Stimulated activated CD8-positive, alpha-beta memory T cell treated with anti-CD3 and anti-CD28 coated beads, Interleukin-4, amount 100 ng/mL, for 1 hour (primary cell): ENCODE measurements around the gene PRPF8.
A peak's percentile ranks its signal among the peaks of the same experiment; 100 is the strongest.
"Not testable (repeated sequence)": the region's sequence is repeated elsewhere in the genome, so short reads cannot be mapped to it uniquely, and the experiment has no call there.

Experiments
- DNase-seq, 2 donors: peaks; one replicate each; pipeline ENCODE4 v3.0.0-alpha.2; 2020; ENCODE audit warnings: low read depth in 2 of 2, low spot score in 1 of 2

Gene PRPF8

DNA sequence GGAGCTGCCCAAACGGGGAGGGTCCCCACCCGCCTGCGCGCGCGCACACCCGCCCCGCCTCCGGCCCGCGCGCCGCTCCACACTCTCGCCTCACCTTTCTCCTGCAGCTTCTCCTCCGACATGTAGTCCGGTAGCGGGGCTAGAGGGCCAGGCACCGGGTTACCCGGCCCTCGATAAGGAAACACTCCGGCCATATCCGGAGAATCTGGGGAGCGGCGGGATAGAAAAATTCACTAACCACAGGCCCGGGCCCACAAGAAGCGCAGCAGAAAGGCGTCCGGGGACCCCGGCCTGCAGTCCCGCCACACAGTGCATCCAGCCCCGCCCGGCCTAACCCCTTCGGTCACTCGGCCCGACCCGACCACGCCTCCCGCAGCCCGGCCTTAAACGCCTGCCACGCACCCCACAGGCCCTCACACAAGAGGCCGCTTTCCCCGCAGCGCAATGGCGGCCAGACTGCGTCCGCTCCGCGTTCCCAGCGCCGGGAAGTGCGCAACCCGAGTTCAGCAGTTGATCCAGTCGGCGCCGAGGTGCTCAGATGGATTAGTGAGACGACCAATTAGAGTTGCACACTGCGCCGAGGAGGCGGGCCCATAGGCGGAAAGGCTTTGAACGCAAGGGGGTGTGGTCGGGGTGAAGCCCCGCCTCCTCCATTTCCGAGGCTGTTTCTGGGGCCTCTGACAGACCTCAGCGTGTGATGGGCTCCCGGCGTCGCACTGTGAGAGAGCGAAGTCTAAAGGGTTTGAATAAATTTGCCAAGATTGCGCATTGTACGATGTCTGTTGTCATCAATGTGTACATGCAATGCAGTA, at the start of gene PRPF8:
Gene PRPF8 (minus strand): TSS at position 490 of the 812 bp plus-strand sequence. CDS start 296 bp downstream, at position 194.
- peak; percentile 94 to 95 for DNase-seq

GRCh38 chr17:1733759-1734158, 49.1 kb upstream of the PRPF8 start:
- DNase-seq: no peak

GRCh38 chr17:1732833-1733321, 48.2 kb upstream of the PRPF8 start:
- no peak for DNase-seq

GRCh38 chr17:1732241-1732832, 47.7 kb upstream of the PRPF8 start:
- no peak for DNase-seq

DNA sequence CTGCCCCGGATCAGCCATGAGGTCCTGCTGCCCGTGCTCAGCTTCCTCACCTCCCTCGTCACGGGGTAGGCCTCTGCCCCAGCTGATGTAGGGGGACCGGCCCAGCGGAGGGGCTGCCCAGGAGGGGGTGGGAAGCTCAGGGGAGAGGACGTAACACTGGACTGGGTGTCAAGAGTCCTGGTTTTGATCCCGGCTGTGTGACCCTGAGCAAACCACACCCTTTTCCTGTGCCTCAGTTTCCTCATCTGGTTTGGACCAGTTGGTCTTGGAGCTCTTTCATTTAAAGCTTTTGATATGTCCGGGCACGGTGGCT, 46.5 kb upstream of the PRPF8 start:
- no peak for DNase-seq

DNA sequence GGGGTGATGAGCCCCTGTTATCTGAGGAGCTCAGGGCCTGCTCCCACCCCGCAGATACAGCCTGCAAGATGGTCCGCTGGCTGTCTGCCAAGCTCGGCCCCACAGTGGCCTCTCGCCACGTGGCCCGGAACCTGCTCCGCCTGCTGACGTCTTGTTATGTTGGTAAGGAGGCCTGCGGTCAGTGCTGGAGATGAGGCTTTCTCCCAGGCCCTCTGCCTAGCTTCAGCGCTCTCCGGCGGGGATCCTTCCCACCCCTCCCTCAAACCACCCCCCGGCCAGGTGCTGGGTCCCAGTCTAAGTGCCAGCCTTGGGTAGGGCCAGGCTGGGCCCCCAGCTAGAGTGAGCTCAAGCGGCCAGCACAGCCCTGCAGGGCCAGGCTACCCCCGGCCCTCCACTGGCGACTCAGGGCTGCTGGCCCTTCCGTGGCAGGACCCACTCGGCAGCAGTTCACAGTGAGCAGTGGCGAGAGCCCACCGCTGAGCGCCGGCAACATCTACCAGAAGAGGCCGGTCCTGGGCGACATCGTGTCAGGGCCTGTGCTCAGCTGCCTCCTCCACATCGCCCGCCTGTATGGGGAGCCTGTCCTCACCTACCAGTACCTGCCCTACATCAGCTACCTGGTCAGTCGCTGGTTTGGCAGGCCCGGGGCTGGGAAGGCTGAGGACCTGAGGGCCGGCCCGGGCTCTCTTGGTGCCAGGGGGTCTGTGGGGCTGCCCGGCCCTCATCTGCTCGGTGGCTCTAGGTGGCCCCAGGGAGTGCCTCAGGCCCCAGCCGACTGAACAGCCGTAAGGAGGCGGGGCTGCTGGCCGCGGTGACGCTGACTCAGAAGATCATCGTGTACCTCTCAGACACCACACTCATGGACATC, 45.9 kb upstream of the PRPF8 start:
- DNase-seq: no peak

GRCh38 chr17:1729966-1730325, 45.3 kb upstream of the PRPF8 start:
- no peak for DNase-seq

DNA sequence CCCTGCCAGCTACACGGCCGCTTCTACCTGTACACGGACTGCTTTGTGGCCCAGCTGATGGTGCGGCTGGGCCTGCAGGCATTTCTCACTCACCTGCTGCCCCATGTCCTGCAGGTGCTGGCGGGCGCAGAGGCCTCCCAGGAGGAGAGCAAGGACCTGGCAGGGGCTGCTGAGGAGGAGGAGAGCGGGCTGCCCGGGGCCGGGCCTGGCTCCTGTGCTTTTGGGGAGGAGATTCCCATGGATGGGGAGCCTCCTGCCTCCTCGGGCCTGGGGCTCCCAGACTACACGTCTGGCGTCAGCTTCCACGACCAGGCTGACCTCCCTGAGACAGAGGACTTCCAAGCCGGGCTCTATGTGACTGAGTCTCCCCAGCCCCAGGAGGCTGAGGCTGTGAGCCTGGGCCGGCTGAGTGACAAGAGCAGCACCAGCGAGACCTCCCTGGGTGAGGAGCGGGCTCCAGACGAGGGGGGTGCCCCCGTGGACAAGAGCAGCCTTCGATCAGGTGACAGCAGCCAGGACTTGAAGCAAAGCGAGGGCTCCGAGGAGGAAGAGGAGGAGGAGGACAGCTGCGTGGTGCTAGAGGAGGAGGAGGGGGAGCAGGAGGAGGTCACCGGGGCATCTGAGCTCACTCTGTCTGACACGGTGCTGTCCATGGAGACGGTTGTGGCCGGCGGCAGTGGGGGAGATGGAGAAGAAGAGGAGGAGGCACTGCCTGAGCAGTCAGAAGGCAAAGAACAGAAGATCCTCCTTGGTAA, 43.4 kb upstream of the PRPF8 start:
- DNase-seq: no peak

- DNase-seq: no peak
Measured at GRCh38 chr17:1727258-1727789, 42.7 kb upstream of the PRPF8 start.

DNA sequence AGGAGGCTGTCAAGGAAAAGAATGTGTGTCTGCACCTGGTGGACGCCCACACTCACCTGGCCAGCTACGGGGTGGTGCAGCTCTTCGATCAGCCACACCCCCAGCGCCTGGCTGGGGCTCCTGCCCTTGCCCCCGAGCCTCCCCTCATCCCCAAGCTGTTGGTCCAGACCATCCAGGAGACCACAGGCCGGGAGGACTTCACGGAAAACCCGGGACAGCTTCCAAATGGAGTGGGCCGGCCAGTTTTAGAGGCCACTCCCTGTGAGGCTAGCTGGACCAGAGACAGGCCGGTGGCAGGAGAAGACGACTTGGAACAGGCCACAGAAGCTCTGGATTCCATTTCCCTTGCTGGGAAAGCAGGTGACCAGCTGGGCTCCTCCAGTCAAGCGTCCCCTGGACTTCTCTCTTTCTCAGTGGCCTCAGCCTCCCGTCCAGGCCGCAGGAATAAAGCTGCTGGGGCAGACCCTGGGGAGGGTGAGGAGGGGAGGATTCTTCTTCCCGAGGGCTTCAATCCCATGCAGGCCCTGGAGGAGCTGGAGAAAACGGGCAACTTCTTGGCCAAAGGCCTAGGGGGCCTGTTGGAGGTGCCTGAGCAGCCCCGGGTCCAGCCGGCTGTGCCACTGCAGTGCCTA, 42.1 kb upstream of the PRPF8 start:
- DNase-seq: no peak

DNA sequence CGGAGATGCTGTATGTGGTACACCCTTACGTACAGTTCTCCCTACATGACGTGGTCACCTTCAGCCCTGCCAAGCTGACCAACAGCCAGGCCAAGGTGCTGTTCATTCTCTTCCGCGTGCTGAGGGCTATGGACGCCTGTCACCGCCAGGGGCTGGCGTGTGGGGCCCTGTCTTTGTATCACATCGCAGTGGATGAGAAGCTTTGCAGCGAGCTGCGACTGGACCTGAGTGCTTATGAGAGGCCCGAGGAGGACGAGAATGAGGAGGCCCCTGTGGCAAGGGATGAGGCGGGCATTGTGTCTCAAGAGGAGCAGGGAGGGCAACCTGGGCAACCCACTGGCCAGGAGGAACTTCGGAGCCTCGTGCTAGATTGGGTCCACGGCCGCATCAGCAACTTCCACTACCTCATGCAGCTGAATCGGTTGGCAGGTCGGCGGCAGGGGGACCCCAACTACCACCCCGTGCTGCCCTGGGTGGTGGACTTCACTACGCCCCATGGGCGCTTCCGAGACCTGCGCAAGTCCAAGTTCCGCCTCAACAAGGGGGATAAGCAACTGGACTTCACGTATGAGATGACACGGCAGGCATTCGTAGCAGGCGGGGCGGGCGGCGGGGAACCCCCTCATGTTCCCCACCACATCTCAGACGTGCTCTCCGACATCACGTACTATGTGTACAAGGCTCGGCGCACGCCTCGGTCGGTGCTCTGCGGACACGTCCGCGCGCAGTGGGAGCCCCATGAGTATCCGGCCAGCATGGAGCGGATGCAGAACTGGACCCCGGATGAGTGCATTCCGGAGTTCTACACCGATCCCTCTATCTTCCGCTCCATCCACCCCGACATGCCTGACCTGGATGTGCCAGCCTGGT, 41.2 kb upstream of the PRPF8 start:
- no peak for DNase-seq

- no peak for DNase-seq
Measured at GRCh38 chr17:1724869-1725641, 40.4 kb upstream of the PRPF8 start.

- DNase-seq: peak; percentile 74 to 76
Measured at GRCh38 chr17:1724351-1724868, 39.7 kb upstream of the PRPF8 start, which contains the start of gene WDR81. Gene WDR81, plus strand, starts transcription at chr17:1724704. Its CDS starts 256 bp downstream, at chr17:1724960.

GRCh38 chr17:1722022-1722421, 37.4 kb upstream of the PRPF8 start:
- DNase-seq: not testable (repeated sequence)

- DNase-seq: peak in 1 of 2 donors; percentile 63
Measured at GRCh38 chr17:1720856-1721386, 36.3 kb upstream of the PRPF8 start.

- no peak for DNase-seq
Measured at GRCh38 chr17:1718362-1719165, 33.9 kb upstream of the PRPF8 start.
